HG03108 (cell line): ENCODE measurements around the gene ADAMTS6.
"Not testable (repeated sequence)": the region's sequence is repeated elsewhere in the genome, so short reads cannot be mapped to it uniquely, and the experiment has no call there.

Experiments
- ATAC-seq: cut with Tn5 transposase; IDR thresholded peaks from one replicate; pipeline ENCODE4 v1.9.1; 2021; ENCODE audit warnings: moderate library complexity; ENCODE audit not compliant: unreplicated experiment

ADAMTS6 gene

DNA sequence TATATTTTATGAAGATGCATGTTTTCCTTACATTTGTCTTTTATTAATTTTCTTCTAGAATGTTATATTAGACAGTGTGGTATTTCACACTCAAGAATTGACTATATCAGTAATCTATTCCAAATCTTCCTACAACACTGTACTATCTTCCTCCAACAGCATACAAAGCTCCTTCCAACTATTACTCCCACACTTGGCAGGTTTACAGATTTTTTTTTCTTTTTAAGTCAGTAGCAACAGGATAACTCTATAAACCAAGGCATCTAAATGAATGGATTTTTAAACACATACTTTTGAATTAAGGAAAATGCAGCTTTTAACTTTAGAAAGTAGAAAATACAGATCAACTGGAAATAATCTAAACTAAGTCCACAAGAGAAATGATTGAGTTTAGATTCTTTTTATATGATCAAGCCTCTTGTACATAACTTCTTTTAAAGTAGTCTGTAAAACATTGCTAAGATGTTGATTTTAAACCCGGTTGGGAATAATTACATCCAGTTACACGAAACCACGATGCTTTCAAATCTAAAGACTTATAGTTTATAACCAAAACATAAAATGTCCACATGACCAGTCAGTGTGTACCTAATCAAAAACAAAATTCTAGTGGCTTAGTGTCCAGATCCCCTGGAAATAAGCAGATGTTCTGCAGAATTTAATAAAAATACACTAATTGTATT is 281.6 kb downstream of the ADAMTS6 start:
- ATAC-seq = no peak

DNA sequence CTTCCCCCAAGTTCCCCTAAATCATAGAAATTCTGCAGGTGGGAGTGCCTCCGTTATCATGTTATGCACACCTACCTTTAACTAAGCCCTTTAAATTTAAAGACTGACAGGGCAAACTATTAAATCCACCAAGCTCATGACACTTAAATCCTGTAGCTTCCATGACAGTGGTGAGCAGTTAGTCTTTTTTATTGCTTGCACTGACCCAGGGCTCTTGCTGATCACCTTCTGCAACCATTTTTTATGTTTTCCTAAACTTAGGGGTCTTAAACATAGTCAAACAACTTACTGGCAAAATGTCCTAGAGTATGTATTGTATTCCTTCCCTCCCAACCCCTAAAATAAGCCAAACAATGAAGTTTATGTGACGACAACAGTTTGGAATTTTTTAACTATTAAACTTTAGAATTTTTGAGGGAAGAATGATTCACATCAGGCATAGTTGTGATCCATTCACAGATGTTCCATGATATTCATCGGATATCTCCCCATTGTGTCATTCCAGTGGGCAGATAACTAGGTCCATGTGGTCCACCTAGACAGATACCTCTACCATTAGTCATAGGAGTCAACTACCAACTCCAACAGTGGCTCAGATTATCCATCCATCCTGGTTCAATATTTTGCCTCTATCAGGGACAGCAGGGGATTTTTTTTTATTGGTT is 283.1 kb downstream of the ADAMTS6 start:
- no peak for ATAC-seq

DNA sequence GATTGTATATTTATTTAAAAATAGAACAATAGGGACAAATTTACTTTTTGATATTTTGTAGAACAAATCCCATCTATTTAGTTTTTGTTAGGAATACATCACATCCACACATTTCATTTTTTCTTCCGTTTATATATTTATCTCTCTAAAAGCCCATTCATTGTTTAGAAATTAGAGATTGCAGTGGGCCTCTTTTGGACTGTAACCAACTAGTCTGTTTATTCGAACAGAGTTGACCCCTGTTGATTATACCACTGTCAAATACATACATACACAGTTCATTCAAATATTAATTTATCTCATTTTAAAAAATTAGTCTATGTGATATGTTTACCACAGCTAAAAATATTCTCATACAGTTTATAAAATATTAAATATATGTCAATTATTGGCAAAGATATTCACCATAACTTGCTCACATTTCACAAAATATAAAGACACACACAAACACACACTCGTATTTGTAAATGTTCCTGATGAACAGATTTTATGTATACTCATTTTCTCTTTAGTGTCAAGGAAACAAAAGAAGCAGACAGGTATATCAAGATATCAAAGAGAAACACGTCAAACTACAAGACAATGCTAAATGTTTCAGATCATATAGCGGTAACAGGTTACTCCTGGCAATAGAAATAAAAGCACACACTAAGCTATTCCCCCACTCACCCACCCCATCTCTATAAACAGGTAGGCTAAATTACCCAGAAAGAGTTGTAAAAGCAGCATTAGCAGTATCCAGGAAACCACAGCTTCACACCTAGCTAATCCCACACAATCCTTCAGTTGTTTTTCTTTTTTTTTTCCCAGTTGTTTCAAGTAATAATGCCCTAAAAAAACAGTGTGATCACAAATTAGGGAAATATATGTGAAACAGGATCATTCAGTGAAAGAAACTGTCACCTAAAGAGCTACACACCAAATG is 283.9 kb downstream of the ADAMTS6 start:
- ATAC-seq = no peak

DNA sequence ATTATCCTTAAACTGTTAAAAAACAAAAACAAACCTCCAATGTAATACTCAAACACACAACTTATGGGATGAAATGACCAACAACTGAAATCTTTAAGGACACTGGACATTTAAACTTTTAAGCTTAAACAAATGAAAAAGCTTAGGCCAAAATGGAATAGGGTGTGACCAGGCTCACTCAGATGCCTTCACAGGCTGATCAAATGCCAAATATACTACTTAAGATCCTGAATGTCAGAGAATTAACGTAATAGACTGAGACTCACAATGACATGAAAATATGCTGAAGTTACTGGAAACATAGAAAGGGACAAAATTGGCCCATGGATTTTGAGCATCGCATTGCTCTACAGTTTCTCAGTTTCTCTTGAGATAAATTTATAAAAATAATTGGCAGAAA is 286.8 kb downstream of the ADAMTS6 start:
- no peak for ATAC-seq

DNA sequence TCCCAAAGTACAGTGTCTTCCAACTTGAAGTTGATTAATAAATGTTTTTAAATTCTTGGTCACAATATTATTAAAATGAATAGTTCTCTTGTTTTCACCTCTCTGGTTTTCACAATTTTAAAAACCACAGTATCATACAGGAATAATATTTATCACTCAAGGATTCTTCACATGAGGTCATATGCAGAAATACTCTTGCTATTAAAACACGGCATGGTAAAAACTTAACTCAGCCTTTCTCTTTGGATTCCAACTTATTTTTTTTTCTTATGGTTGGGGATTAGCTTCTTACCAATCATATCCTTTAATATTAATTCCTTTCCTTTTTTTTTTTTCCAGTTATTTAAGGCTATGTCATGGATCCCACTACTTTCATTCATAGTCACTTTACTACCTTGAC is 289.4 kb downstream of the ADAMTS6 start:
- ATAC-seq = no peak

DNA sequence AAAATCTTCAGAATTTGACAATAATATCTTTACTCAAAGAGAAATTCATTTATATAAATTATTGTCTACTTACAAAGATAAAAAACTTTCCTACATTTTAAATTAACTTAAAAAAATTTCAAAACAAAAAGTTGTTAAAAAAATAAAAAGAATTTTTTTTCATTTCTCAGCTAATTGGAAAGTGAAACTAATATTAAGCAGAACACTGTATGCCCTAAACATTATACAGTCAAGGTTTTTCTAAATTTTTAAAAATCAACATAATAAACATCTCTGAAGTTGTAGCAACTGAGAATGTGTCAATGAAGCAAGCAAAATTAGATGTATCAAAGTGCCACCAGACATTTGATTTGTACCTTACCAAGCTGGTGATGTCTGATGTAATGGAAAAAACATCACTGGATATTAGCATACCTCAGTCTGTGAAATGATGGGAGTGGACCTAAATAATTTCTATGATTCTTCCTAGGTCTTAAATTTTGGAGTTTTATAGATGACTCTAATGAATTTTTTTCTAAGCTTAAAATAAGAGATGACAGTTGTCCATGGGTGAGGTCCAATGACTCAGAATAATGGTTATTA is 290.1 kb downstream of the ADAMTS6 start:
- ATAC-seq = no peak

DNA sequence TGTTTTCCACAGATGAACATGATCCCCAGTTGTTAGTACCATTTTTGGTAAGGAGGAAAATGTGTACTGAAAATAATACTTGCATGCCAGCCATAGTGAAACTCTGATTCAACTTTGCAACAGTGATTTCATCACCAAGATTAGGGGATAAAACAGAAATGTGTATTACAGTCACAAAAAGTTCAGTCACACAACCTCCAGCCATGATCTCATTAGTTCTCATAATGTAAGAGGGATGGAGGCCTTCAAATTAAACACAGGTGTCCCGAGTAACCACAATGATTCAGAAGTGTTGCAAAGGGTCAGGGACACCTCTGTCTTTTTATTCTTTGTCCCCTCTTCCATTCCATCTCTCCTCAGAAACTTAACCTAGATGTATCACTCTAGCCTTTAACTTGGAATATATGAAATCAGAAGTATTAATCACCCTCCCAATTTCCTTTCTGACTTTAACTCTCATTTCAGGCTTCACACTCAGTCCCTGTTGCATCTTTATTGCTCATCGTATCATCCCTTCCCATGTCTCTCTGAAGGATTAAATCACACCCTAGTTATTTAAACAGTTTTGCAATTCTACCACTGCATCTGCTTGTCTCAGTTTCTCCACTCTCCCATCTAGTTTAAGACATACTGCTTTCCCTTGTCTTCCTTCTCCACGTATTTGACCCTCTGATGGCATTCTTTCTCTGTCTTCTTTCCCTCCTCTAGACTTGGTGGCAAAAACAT is 291.2 kb downstream of the ADAMTS6 start:
- ATAC-seq = peak; percentile 55

DNA sequence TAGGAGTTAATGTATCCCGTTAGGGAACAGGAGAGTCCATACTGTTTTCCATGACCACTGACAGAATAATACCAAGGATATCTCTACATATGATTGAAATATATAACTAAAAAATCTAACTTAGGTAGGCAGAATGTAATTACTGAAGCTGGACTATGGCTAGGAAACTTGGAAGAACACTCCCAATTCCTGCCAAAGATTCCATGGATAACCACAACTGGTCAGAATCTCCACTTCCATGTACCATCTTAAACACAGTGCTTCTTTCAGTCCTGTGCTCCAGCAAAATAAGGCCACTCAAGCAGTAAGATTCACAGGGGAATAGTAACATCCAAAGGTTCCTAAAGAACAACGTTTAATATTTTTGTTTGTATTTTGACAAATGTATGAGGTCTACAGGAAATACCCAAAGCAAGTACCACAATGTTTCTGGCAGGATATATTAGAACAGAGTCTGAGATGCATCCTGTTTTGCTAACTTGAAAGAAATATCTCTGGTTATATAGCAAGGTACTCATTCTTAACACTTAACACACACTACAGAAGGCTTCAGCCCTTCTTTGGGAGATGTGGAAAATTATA is 295.0 kb downstream of the ADAMTS6 start:
- ATAC-seq = no peak

DNA sequence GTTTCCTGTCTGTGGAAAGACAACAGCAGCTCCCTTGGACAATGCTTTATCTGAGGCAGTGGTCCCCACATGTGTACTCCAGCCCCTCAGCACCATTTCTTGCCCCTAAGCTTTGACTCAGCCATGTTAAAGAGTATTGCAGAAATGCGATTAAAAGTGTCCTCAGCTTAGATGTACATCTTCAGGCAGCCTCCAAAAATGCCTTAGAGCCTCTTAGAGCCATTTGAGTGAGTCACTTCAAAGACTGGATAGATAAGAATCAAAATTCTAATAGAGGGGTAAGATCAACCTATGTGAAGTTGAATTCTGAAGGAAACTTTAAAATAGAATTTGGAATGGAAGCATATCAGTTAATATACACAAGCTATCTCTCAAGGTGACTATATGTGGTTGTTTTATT is 296.3 kb downstream of the ADAMTS6 start:
- ATAC-seq = no peak

DNA sequence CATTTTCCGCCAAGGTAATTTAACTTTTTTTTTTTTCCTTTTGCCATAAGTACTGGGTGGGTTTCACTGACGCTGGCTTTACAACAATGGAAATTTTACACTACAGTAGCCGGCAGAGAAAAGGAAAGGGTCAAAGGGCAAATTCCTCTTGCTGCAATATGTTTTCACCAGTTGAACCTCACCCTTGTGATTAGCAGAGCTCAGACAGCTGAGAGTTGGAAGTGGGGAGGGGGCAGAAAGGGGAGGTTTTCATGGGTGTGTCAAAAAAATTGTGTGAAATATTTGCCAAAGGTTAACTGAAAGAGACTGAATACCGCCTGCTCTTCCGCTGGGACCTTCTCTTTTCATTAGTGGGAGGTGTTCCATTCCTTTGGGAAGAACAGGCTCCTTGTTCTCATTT is 296.9 kb downstream of the ADAMTS6 start:
- no peak for ATAC-seq

DNA sequence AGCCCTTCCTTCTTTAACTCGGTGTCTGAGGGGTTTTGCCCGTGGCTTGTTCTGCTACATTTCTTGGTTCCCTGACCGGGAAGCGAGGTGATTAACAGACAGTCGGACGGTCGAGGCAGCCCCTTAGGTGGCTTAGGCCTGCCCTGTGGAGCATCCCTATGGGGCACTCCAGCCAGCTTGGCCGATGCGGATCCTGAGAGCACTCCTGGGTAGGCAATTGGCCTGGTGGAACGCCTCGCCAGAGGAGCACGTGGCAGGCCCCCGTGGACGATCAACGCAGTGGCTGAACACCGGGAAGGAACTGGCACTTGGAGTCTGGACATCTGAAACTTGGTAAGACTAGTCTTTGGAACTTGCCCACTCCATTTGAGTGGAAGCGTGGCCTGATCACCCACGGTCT is 307.5 kb downstream of the ADAMTS6 start:
- ATAC-seq = not testable (repeated sequence)

DNA sequence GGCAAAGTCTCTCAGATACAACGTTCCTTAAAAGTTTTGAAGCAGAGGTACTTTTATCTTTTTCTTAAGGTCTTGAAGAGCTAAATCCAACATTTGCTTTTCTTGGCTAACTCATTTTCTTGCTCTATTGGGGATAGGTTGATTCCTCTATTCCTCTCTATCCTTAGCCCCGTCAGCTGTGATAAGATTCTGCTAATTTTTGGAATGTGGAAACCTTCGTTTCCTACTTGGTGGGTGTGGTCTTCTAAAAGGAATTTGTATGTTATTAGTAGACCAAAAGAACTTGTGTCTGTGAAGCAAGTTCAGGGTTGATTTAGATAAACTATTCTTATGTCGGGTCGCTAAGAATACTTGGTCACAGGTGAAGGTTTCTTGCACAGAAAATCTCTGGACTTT is 308.6 kb downstream of the ADAMTS6 start:
- no peak for ATAC-seq

DNA sequence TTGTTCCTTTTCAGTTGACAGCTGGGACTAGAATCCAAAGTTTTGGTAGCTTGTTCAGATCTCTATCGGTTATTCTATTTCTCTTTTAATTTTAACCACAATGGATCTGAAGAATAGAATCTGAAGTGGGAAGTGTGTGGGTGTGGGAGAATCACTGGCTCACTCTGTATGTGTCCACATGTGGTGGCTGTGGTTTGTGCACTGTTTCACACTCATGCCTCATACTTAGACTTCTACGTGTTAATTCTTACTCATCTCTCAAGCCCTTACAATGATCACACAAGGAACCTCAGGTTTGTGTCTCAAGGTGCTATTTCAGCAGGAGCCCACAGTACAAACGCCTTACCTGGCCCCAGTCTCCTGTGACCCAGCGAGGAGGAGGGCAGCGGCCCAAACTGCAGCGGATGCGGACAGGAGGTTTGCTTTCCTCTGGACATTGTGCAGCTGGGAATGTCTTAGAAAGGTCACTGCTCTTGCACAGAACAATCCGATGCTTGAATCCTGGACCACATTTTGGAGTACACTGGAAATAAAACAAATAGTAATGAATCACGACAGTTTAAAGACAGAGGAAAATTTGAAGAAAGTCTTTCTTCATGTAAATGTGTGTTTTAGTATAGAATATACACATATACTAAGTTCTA is 309.1 kb downstream of the ADAMTS6 start:
- ATAC-seq = peak; percentile 99

DNA sequence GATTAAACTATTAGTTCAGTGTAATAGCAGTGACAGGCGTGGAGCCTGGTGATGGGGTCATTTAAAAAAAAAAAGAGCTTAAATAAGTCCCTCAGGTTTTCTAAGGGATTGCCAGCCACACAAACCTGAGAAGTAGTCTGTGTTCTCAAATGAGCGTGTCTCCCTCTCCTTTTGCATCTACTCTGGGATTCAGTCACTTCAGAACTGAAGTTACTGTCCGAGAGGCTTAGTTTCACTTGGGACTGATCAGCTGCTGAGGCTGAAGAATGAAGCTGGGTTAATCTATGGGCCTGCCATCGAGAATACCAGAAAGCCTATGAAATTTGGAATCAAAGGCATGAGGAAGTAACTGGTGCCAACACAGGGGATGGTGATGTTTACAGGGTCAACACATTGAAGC is 310.1 kb downstream of the ADAMTS6 start:
- ATAC-seq = no peak

DNA sequence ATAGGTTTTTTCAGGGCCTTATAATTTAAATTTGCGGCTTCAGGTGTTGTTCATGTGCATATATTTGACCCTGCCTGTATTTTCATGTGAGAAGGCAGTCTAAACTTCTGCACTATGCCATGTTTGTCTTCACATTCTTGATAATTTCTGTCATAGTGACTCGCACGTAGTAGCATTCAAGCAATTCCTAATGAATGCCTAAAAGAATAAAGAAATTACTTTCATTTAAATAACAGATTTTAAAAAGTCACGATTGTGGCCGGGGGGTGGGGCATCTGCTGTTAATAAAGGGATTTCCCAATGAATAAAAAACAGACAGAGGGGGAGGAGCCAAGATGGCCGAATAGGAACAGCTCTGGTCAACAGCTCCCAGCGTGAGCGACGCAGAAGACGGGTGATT is 318.0 kb downstream of the ADAMTS6 start:
- no peak for ATAC-seq

DNA sequence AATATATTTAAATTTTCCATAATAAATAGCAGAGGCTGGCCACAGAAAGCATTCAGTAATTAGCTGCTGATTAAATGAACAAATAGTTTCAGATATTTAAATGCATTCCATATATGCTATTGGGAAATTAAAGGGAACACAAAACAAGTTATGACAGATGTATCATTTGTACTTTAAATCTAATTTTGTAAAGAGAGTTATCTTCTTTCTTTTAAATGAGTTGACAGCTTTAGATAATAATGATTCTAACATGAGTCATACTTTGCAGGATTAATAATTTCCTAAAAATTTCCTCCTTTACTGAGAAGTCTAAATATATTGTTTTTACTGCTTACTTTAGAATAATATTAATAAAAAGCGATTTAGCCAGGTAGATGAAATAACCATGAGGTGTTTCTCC is 320.1 kb downstream of the ADAMTS6 start:
- no peak for ATAC-seq

DNA sequence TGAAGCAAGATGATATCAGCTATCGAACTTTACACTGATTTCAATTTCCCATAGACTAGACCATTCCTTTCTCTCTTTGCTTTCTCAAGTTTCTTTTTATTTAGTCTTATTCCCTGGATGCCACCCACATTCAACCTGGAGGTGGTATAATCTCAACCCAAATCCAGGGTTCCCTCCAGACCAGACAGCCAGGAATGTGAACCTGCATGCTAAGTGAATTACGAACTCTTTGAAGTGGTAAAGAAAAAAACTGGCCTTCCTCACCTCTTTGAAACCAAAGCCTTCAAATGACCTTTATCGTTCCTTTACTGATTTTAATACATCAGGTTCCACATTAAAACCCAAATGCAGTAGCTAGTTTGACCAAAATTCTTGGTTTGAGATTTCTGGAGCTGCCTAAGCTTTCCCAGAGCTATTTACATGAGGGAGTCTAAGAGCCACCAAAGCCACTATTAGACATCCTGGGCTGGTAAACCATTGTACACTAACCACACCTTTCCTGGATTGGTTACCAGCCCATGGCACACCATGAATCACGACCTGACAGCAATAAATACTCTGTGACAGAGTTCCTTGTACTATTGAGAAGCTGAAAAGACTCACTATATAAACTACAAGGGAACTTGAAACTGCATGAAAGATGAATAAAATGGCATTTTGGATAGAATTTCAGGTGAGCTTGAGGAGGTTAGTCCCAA is 323.7 kb downstream of the ADAMTS6 start:
- ATAC-seq = no peak

DNA sequence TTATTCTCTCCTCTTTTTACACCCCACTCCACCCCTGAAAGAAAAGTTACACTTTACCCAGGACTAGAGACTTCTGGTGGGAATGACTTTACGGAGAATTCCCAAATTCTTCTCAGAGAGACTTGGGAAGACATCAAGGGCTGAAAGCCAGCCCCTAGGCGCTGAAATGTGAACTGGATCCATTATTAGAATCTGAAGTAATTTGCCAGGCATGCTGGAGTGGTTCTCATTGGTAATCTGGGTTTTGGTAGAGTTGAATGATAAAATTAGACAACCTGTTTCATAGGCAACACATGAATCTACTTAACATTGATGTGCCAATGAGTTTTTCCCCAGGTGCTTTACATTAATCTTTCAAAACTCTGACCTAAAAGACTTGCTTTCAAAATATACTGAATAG is 324.8 kb downstream of the ADAMTS6 start:
- no peak for ATAC-seq

DNA sequence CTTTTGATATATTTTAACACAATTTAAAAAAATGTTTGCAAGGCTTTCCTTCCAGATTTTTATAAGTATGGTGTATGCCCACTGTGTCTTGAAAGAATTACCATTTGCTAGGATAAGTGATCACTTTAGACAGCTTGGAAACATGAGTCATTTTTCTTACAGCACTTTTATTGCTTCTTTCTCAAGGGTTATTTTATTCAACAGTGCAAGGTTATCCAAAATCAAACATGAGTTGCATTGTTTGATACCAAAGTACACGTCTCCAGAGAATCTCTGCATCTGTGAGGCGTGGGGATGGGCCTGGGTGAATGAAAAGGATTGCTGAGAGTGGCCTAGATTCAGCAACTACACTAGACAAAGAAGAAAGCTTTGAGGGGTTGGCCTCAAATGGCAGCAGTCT is 329.6 kb downstream of the ADAMTS6 start:
- no peak for ATAC-seq
